Measurements from ENCODE around the gene IL12RB1.

DNA sequence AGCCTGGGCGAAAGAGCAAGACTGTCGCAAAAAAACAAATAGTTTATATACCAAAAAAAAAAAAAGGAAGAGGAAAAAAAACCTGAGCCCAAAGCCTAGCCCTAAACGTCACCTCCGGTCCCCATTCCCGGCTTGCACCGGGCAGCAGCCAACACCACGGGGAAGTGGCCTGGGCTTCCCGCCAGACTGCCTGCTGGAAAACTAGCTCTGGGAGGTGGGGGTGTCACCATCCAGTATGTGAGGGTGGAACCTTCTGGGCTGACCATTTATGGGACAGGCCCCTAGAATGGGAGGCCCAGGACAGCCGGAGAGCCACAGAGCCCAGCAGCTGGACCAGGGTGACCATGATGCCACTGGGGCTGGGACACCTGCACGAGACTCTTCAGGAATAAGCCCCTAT lies 37.3 kb downstream of the IL12RB1 start:
- TF ChIP-seq POLR2A (IDR thresholded peaks at IDR 0.05), result no peak
- TF ChIP-seq, protein P1, sequence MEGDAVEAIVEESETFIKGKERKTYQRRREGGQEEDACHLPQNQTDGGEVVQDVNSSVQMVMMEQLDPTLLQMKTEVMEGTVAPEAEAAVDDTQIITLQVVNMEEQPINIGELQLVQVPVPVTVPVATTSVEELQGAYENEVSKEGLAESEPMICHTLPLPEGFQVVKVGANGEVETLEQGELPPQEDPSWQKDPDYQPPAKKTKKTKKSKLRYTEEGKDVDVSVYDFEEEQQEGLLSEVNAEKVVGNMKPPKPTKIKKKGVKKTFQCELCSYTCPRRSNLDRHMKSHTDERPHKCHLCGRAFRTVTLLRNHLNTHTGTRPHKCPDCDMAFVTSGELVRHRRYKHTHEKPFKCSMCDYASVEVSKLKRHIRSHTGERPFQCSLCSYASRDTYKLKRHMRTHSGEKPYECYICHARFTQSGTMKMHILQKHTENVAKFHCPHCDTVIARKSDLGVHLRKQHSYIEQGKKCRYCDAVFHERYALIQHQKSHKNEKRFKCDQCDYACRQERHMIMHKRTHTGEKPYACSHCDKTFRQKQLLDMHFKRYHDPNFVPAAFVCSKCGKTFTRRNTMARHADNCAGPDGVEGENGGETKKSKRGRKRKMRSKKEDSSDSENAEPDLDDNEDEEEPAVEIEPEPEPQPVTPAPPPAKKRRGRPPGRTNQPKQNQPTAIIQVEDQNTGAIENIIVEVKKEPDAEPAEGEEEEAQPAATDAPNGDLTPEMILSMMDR (IDR thresholded peaks at IDR 0.05), result no peak
